GM18505 (cell line): ENCODE data around the gene ZC3H18.

ENCODE experiments used
- ATAC-seq: cut with Tn5 transposase; IDR thresholded peaks from one replicate; pipeline ENCODE4 v1.9.1; 2021; ENCODE audit not compliant: unreplicated experiment
- POLR2A ChIP-seq: IDR thresholded peaks from 4 replicates; pipeline ENCODE4 v1.6.1; 2011; ENCODE audit warnings: borderline replicate concordance; ENCODE audit not compliant: insufficient read depth, insufficient read length; ENCODE audit errors: extremely low read depth

ZC3H18 gene

GRCh38 chr16:88628512-88628974, 58.3 kb downstream of the ZC3H18 start:
- ATAC-seq = no peak
- TF ChIP-seq POLR2A = no peak

- no peak for ATAC-seq
- no peak for TF ChIP-seq POLR2A
These were observed 59.6 kb downstream of the ZC3H18 start for GRCh38 chr16:88629835-88630234.

- no peak for ATAC-seq
- no peak for TF ChIP-seq POLR2A
These were observed 60.2 kb downstream of the ZC3H18 start for GRCh38 chr16:88630433-88630832.

- no peak for ATAC-seq
- no peak for TF ChIP-seq POLR2A
These were observed 60.7 kb downstream of the ZC3H18 start for GRCh38 chr16:88630941-88631340.

GRCh38 chr16:88631384-88631783, 61.2 kb downstream of the ZC3H18 start:
- no peak for TF ChIP-seq POLR2A
- ATAC-seq = no peak

GRCh38 chr16:88631920-88632586, 61.9 kb downstream of the ZC3H18 start:
- no peak for TF ChIP-seq POLR2A
- ATAC-seq = no peak

- ATAC-seq = no peak
- no peak for TF ChIP-seq POLR2A
These were observed 62.4 kb downstream of the ZC3H18 start for GRCh38 chr16:88632587-88632930.

GRCh38 chr16:88633684-88634140, 63.5 kb downstream of the ZC3H18 start:
- no peak for TF ChIP-seq POLR2A
- ATAC-seq = no peak

- peak; percentile 45 for ATAC-seq
- TF ChIP-seq POLR2A = no peak
These were observed 64.2 kb downstream of the ZC3H18 start for GRCh38 chr16:88634141-88634993.

GRCh38 chr16:88634994-88635670, 64.9 kb downstream of the ZC3H18 start:
- ATAC-seq = no peak
- no peak for TF ChIP-seq POLR2A

GRCh38 chr16:88635671-88636319, 65.6 kb downstream of the ZC3H18 start:
- ATAC-seq = no peak
- TF ChIP-seq POLR2A = no peak

GRCh38 chr16:88636488-88637265, 66.5 kb downstream of the ZC3H18 start:
- no peak for ATAC-seq
- TF ChIP-seq POLR2A = no peak

GRCh38 chr16:88638323-88639230, 68.4 kb downstream of the ZC3H18 start, which contains the start of gene IL17C:
Gene IL17C (plus strand): TSS chr16:88638572. CDS start chr16:88638642, 70 bp downstream.
- TF ChIP-seq POLR2A = no peak
- no peak for ATAC-seq
